PC-3 (cell line): ENCODE data around the gene SMC1B. TPM values are rescaled to one million over a fixed set of nuclear protein-coding genes. Genes with fewer than 3 reads are reported as not detected.
"Not testable (repeated sequence)": the region's sequence is repeated elsewhere in the genome, so short reads cannot be mapped to it uniquely, and the experiment has no call there.

ENCODE experiments used
- ATAC-seq: fragments of 200-7000 bp; cut with Tn5 transposase; 2 replicates; pipeline ENCODE4 v1.9.1; 2020; ENCODE audit warnings: mild to moderate bottlenecking, moderate library complexity
- BruUV-seq: library from RNA; stranded (reverse); fragments of 400-500 nt; replicated peaks from 2 replicates; lab custom pipeline; 2021; lab: Mats Ljungman, UMichigan
- CTCF ChIA-PET: fragments of 300-600 bp; sonication (Branson Sonifier 250); formaldehyde crosslinking; loops from one replicate; lab custom pipeline; 2022; ENCODE audit warnings: antibody characterized with exemption; lab: Charles Lee
- POLR2A ChIA-PET: fragments of 300-600 bp; sonication (Branson Sonifier 250); formaldehyde crosslinking; loops from one replicate; lab custom pipeline; 2022; ENCODE audit warnings: antibody characterized with exemption; ENCODE audit not compliant: unreplicated experiment; lab: Charles Lee
- DNase-seq: peaks from one replicate; pipeline ENCODE4 v3.0.0-alpha.2; 2015
- H2AFZ ChIP-seq: fragments of 300-600 bp; sonication (generic); 2 replicates; pipeline ENCODE4 v1.6.0; 2016; ENCODE audit warnings: antibody characterized with exemption, low read length
- H3F3A ChIP-seq: fragments of 300-600 bp; sonication (generic); one replicate; pipeline ENCODE4 v1.6.0; 2017; ENCODE audit warnings: antibody characterized with exemption, low read length, control low read depth, mild to moderate bottlenecking; ENCODE audit not compliant: unreplicated experiment
- H3K27ac ChIP-seq: fragments of 300-600 bp; sonication (generic); 2 replicates; pipeline ENCODE4 v1.5.1; 2016; ENCODE audit warnings: mild to moderate bottlenecking, low read length
- H3K27me3 ChIP-seq: fragments of 300-600 bp; sonication (generic); 2 replicates; pipeline ENCODE4 v1.6.1; 2016; ENCODE audit warnings: low read length, mixed read lengths
- H3K36me3 ChIP-seq: fragments of 300-600 bp; sonication (generic); 2 replicates; pipeline ENCODE4 v1.6.1; 2016; ENCODE audit warnings: low read depth, mixed run types, low read length, mixed read lengths
- H3K4me1 ChIP-seq: fragments of 300-600 bp; sonication (generic); 2 replicates; pipeline ENCODE4 v1.5.1; 2016; ENCODE audit warnings: low read length; ENCODE audit not compliant: insufficient read depth
- H3K4me2 ChIP-seq: fragments of 300-600 bp; sonication (generic); 2 replicates; pipeline ENCODE4 v1.6.0; 2016; ENCODE audit warnings: low read length
- H3K4me3 ChIP-seq: fragments of 300-600 bp; sonication (generic); 2 replicates; pipeline ENCODE4 v1.5.1; 2016; ENCODE audit warnings: mild to moderate bottlenecking, low read length, mixed read lengths
- H3K79me2 ChIP-seq: fragments of 300-600 bp; sonication (generic); 2 replicates; pipeline ENCODE4 v1.6.1; 2017; ENCODE audit warnings: low read length, mixed read lengths
- H3K9ac ChIP-seq: fragments of 300-600 bp; sonication (generic); 2 replicates; pipeline ENCODE4 v1.6.0; 2016; ENCODE audit warnings: mild to moderate bottlenecking, low read length
- H3K9me2 ChIP-seq: fragments of 300-600 bp; sonication (generic); replicated peaks from 2 replicates; pipeline ENCODE4 v1.6.1; 2016; ENCODE audit warnings: mixed run types, low read length, mixed read lengths
- H3K9me3 ChIP-seq: fragments of 300-600 bp; sonication (generic); 2 replicates; pipeline ENCODE4 v1.6.1; 2016; ENCODE audit warnings: low read length, mixed read lengths
- H4K20me1 ChIP-seq: fragments of 300-600 bp; sonication (generic); 2 replicates; pipeline ENCODE4 v1.6.1; 2016; ENCODE audit warnings: low read length, mixed read lengths
- CTCF ChIP-seq: fragments of 300-600 bp; sonication (generic); conservative IDR thresholded peaks from 2 replicates; pipeline ENCODE4 v1.5.1; 2017; ENCODE audit warnings: antibody characterized with exemption, low read depth, mild to moderate bottlenecking, low read length
- EZH2 ChIP-seq: fragments of 300-600 bp; sonication (generic); IDR thresholded peaks from one replicate; pipeline ENCODE4 v1.6.1; 2017; ENCODE audit warnings: antibody characterized with exemption, mild to moderate bottlenecking, low read length; ENCODE audit not compliant: unreplicated experiment
- EZH2phosphoT487 ChIP-seq: fragments of 300-600 bp; sonication (generic); IDR thresholded peaks from 2 replicates; pipeline ENCODE4 v1.6.1; 2018; ENCODE audit warnings: mild to moderate bottlenecking, antibody characterized with exemption, low read length, borderline replicate concordance
- intact Hi-C: fragments of 100-400 bp; cut with micrococcal nuclease; formaldehyde crosslinking; loops from 2 replicates; pipeline ENCODE4 v1.9.0; 2023
- total RNA-seq: library from RNA; depleted of rRNA; stranded (reverse); fragments of >200 nt; gene quantifications from 2 replicates; pipeline ENCODE4 v1.2.3, GENCODE V29; 2014

Gene SMC1B
- total RNA-seq, 1 experiment from 2014 or later: 0.04 TPM

- H3K9me2 ChIP-seq: no peaks in the 10 kb centered on the region
- ChIA-PET CTCF (no interaction called here), POLR2A (no interaction called here)
- no peaks in the 10 kb centered on the region for H3K79me2 ChIP-seq
- H3K4me3 ChIP-seq: no peak overlapping the region
- H3K36me3 ChIP-seq: no peaks in the 10 kb centered on the region
- no TSS peak for BruUV-seq
- H3F3A ChIP-seq: no peaks in the 10 kb centered on the region
- peaks cover 5% of the 10 kb centered on the region for H3K4me1 ChIP-seq
- no peak for TF ChIP-seq CTCF
- TF ChIP-seq EZH2: no peak
- TF ChIP-seq EZH2phosphoT487: no peak
- DNase-seq: no peak
- no peaks in the 10 kb centered on the region for H3K9me3 ChIP-seq
- no peaks in the 10 kb centered on the region for H3K27me3 ChIP-seq
- H4K20me1 ChIP-seq: no peaks in the 10 kb centered on the region
- no peak overlapping the region for H2AFZ ChIP-seq
- no peak overlapping the region for H3K9ac ChIP-seq
- H3K4me2 ChIP-seq: no peak overlapping the region
- intact Hi-C loops: no loop called here
- no peak overlapping the region for H3K27ac ChIP-seq
- no peak for ATAC-seq
Measured at GRCh38 chr22:45298934-45299505, 114.4 kb downstream of the SMC1B start.

GRCh38 chr22:45296628-45297297 lies 116.6 kb downstream of the SMC1B start:
- POLR2A ChIA-PET: no interaction called here
- Histone ChIP-seq H4K20me1 (no peaks in the 10 kb centered on the region), H3K4me3 (no peak overlapping the region), H3K9me3 (no peaks in the 10 kb centered on the region), H3K27ac (no peak overlapping the region), H2AFZ (no peak overlapping the region), H3K4me1 (peaks cover under 1% of the 10 kb centered on the region), H3K9me2 (no peaks in the 10 kb centered on the region), H3F3A (no peaks in the 10 kb centered on the region), H3K36me3 (no peaks in the 10 kb centered on the region), H3K4me2 (no peak overlapping the region), H3K79me2 (no peaks in the 10 kb centered on the region), H3K9ac (no peak overlapping the region), H3K27me3 (no peaks in the 10 kb centered on the region)
- BruUV-seq: no TSS peak
- ATAC-seq (no peak), DNase-seq (no peak)
- no peak for TF ChIP-seq EZH2
- no peak for TF ChIP-seq CTCF
- no peak for TF ChIP-seq EZH2phosphoT487
- intact Hi-C loops: no loop called here
- CTCF ChIA-PET: no interaction called here

GRCh38 chr22:45295492-45295891 lies 117.9 kb downstream of the SMC1B start:
- ATAC-seq (no peak), DNase-seq (no peak)
- no peaks in the 10 kb centered on the region for H3K36me3 ChIP-seq
- H3K9me2 ChIP-seq: no peaks in the 10 kb centered on the region
- H3K4me2 ChIP-seq: no peak overlapping the region
- POLR2A ChIA-PET: no interaction called here
- no TSS peak for BruUV-seq
- H3K27ac ChIP-seq: no peak overlapping the region
- no peaks in the 10 kb centered on the region for H3K27me3 ChIP-seq
- TF ChIP-seq EZH2phosphoT487 (no peak), EZH2 (no peak), CTCF (no peak)
- peaks cover 2% of the 10 kb centered on the region; the same call in 1 of the 2 replicates for H3K4me1 ChIP-seq
- H3K9ac ChIP-seq: no peak overlapping the region
- no peaks in the 10 kb centered on the region for H4K20me1 ChIP-seq
- no peaks in the 10 kb centered on the region for H3F3A ChIP-seq
- no peaks in the 10 kb centered on the region for H3K79me2 ChIP-seq
- H3K4me3 ChIP-seq: no peak overlapping the region
- intact Hi-C loops: no loop called here
- no peaks in the 10 kb centered on the region for H3K9me3 ChIP-seq
- CTCF ChIA-PET: no interaction called here
- H2AFZ ChIP-seq: no peak overlapping the region

DNA sequence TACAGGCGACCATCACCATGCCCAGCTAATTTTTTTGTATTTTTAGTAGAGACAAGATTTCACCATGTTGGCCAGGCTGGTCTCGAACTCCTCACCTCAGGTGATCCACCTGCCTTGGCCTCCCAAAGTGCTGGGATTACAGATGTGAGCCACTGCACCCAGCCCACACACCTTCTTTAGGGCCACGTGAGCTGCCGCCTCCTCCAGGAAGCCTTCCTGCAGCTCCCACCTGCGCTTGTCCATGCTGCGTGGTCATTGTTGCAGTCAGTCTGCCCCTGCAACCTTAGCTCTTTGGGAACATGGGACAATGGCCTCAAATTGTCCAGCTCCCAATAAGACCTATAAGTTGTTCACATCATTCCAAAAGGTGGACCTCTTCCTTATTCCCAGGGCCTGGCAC lies 118.4 kb downstream of the SMC1B start:
- CTCF ChIA-PET, ATAC-seq, H3K4me3 ChIP-seq, H4K20me1 ChIP-seq, H3K9me2 ChIP-seq, H3K9ac ChIP-seq, H3K4me1 ChIP-seq, H3K27ac ChIP-seq, H3K79me2 ChIP-seq, H3K4me2 ChIP-seq, H3K27me3 ChIP-seq, H2AFZ ChIP-seq, intact Hi-C loops, DNase-seq, H3K9me3 ChIP-seq, POLR2A ChIA-PET, H3K36me3 ChIP-seq, BruUV-seq, H3F3A ChIP-seq: not testable (repeated sequence)
